PFSK-1 (cell line): ENCODE measurements around the gene ZNF697.

Experiments used
- FOXP2 ChIP-seq: optimal IDR thresholded peaks from 2 replicates; pipeline ENCODE3; 2011; ENCODE audit warnings: borderline replicate concordance, control low read depth, inconsistent platforms; ENCODE audit not compliant: insufficient read depth; ENCODE audit errors: extremely low read length, extremely low read depth
- POLR2AphosphoS5 ChIP-seq: IDR thresholded peaks from 2 replicates; pipeline ENCODE4 v1.6.1; 2012; ENCODE audit warnings: low read depth, mild to moderate bottlenecking, control low read depth, low read length, moderate library complexity
- REST ChIP-seq, 2 experiments: IDR thresholded peaks; 2 replicates each; pipeline versions ENCODE4 v1.6.1 to v1.8.0; 2011 to 2012; ENCODE audit warnings: low read depth in 2 of 2, low read length in 2 of 2, control low read depth in 1 of 2, inconsistent platforms in 1 of 2, mild to moderate bottlenecking in 1 of 2, moderate library complexity in 1 of 2; ENCODE audit not compliant: insufficient read depth in 1 of 2
- SIN3A ChIP-seq: IDR thresholded peaks from 2 replicates; pipeline ENCODE4 v1.6.1; 2012; ENCODE audit warnings: mild to moderate bottlenecking, low read length, moderate library complexity, borderline replicate concordance; ENCODE audit not compliant: insufficient read depth
- TAF1 ChIP-seq: IDR thresholded peaks from 2 replicates; pipeline ENCODE4 v1.6.1; 2012; ENCODE audit warnings: low read length, control low read depth, borderline replicate concordance; ENCODE audit not compliant: insufficient read depth

Gene ZNF697

DNA sequence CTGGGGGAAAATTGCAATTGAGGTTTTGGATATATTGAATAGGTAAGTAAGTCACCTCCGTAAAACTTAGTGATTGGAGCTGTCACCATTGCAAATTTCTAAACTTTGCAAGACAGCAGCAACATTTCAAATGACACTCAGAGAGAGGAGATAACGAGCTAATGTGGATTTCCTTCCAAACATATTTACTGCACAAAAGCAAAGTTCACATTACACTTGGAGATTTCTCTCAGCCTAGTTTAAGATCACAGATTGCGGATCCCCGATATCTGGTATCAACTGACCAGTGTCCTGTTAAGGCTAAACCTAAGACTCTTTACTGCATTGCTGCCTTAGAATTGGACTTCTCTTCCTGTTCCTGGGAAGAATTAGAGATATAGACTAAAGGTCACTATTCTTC, 47.5 kb downstream of the ZNF697 start:
- TF ChIP-seq POLR2AphosphoS5 = no peak
- no peak for TF ChIP-seq REST (IDR thresholded peaks at IDR 0.05; ENCODE audit: insufficient read depth in 1 of 2, low read depth in 2 of 2, low read length in 2 of 2)
- no peak for TF ChIP-seq SIN3A
- TF ChIP-seq FOXP2 = no peak
- no peak for TF ChIP-seq TAF1

- TF ChIP-seq TAF1 = no peak
- no peak for TF ChIP-seq POLR2AphosphoS5
- no peak for TF ChIP-seq SIN3A
- TF ChIP-seq REST (IDR thresholded peaks at IDR 0.05; ENCODE audit: insufficient read depth in 1 of 2, low read depth in 2 of 2, low read length in 2 of 2) = no peak
- no peak for TF ChIP-seq FOXP2
These were observed 52.5 kb downstream of the ZNF697 start for GRCh38 chr1:119595606-119596005.

DNA sequence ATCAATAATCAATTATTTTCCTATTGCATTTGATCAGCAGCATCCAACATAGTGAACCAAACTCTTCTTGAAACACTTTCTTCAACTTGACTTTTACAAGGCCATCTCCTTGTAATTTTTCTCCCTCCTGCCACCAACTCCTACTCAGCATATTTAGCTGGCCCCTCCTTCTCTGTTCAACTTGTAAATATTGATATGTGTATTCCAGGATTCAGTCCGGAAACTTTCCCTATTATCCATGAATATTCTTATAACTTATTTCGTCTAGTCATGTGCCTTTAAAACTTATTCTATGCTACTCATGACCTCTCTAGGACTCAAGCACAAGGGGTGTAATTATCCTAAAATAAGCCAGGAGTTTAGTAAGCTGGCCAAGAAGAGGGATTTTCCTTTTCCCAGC, 52.9 kb downstream of the ZNF697 start:
- TF ChIP-seq TAF1 (no peak), SIN3A (no peak), REST (IDR thresholded peaks at IDR 0.05; ENCODE audit: insufficient read depth in 1 of 2, low read depth in 2 of 2, low read length in 2 of 2) (no peak), POLR2AphosphoS5 (no peak), FOXP2 (no peak)

- TF ChIP-seq TAF1 (no peak), POLR2AphosphoS5 (no peak), FOXP2 (no peak), SIN3A (no peak), REST (IDR thresholded peaks at IDR 0.05; ENCODE audit: insufficient read depth in 1 of 2, low read depth in 2 of 2, low read length in 2 of 2) (no peak)
These were observed 53.7 kb downstream of the ZNF697 start for GRCh38 chr1:119594376-119594775.

- TF ChIP-seq FOXP2 = no peak
- no peak for TF ChIP-seq TAF1
- TF ChIP-seq REST (IDR thresholded peaks at IDR 0.05; ENCODE audit: insufficient read depth in 1 of 2, low read depth in 2 of 2, low read length in 2 of 2) = no peak
- TF ChIP-seq POLR2AphosphoS5 = no peak
- TF ChIP-seq SIN3A = no peak
These were observed 54.3 kb downstream of the ZNF697 start for GRCh38 chr1:119593805-119594204.
